Measurements from ENCODE around the gene SREBF2.

The SREBF2 gene

DNA sequence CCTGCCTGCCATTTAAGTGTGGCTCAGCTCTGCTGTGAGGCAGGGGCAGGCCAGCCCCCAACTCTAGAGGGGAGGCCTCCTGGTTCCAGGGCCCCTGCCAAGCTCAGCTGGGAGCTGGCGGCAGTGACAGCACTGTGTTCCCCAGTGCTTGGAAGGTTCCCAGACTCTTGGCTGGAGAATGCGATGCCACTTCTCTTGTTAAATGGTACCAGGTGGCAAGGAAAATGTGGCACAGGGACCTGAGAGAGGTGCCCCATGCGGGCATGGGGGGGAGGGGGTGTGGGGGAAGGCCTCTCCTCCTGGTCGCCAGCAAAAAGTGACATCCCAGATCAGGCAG, 102.1 kb downstream of the SREBF2 start:
- H3K27ac ChIP-seq (ENCODE audit: low read length): peak overlapping the region; percentile 82; the same call in 1 of the 2 replicates
- H3K9me3 ChIP-seq (ENCODE audit: insufficient read depth, low read length): no peaks in the 10 kb centered on the region
- no peak for TF ChIP-seq EZH2phosphoT487 (IDR thresholded peaks at IDR 0.05; ENCODE audit: low read depth)
- TF ChIP-seq, protein P1, sequence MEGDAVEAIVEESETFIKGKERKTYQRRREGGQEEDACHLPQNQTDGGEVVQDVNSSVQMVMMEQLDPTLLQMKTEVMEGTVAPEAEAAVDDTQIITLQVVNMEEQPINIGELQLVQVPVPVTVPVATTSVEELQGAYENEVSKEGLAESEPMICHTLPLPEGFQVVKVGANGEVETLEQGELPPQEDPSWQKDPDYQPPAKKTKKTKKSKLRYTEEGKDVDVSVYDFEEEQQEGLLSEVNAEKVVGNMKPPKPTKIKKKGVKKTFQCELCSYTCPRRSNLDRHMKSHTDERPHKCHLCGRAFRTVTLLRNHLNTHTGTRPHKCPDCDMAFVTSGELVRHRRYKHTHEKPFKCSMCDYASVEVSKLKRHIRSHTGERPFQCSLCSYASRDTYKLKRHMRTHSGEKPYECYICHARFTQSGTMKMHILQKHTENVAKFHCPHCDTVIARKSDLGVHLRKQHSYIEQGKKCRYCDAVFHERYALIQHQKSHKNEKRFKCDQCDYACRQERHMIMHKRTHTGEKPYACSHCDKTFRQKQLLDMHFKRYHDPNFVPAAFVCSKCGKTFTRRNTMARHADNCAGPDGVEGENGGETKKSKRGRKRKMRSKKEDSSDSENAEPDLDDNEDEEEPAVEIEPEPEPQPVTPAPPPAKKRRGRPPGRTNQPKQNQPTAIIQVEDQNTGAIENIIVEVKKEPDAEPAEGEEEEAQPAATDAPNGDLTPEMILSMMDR (IDR thresholded peaks at IDR 0.05; ENCODE audit: low read depth, low read length): no peak
- no peak overlapping the region for H3K4me2 ChIP-seq (ENCODE audit: low read length)
- H3K36me3 ChIP-seq (replicated peaks; ENCODE audit: low read depth, low read length): peaks cover 31% of the 10 kb centered on the region
- peaks cover 3% of the 10 kb centered on the region; the same call in 1 of the 2 replicates for H4K20me1 ChIP-seq (ENCODE audit: insufficient read depth, low read length)
- H3K27me3 ChIP-seq (ENCODE audit: low read depth, low read length): no peaks in the 10 kb centered on the region
- peaks cover 57% of the 10 kb centered on the region for H3K4me1 ChIP-seq (ENCODE audit: low read length)
- H3K79me2 ChIP-seq (ENCODE audit: low read length): peaks cover 9% of the 10 kb centered on the region
- H3K4me3 ChIP-seq (ENCODE audit: low read length): no peak overlapping the region
- no peak overlapping the region for H2AFZ ChIP-seq (ENCODE audit: low read depth, low read length)
- H3K9ac ChIP-seq (ENCODE audit: low read length): no peak overlapping the region

DNA sequence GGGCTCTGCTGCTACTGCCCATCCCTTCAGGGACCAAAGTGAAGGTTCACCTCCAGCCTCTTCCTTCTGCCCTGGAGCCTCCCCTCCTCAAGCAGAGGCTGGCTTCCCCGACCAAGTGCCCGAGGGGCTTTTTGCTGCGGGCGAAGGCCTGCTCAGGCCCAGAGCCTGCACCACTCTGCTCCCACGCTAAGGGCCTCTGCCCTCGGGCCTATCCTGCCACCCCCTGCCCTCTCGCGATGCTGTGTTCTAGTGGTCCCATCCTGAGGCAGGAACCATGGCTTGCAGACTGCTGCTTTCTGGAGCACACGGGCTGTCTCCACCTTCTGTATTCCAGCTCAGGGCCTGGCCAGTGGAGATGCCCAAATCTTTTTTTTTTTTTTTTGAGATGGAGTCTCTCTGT, 102.6 kb downstream of the SREBF2 start:
- Histone ChIP-seq H3K4me2 (ENCODE audit: low read length) (no peak overlapping the region; the same call in 1 of the 2 replicates), H3K9me3 (ENCODE audit: insufficient read depth, low read length) (no peaks in the 10 kb centered on the region), H3K9ac (ENCODE audit: low read length) (no peak overlapping the region; the same call in 1 of the 2 replicates), H3K79me2 (ENCODE audit: low read length) (peaks cover 9% of the 10 kb centered on the region), H3K27ac (ENCODE audit: low read length) (peak overlapping the region; percentile 82), H3K36me3 (replicated peaks; ENCODE audit: low read depth, low read length) (peaks cover 31% of the 10 kb centered on the region), H3K4me1 (ENCODE audit: low read length) (peaks cover 62% of the 10 kb centered on the region), H2AFZ (ENCODE audit: low read depth, low read length) (no peak overlapping the region), H3K4me3 (ENCODE audit: low read length) (no peak overlapping the region), H3K27me3 (ENCODE audit: low read depth, low read length) (no peaks in the 10 kb centered on the region), H4K20me1 (ENCODE audit: insufficient read depth, low read length) (peaks cover 3% of the 10 kb centered on the region; the same call in 1 of the 2 replicates)
- TF ChIP-seq EZH2phosphoT487 (IDR thresholded peaks at IDR 0.05; ENCODE audit: low read depth): no peak
- TF ChIP-seq, protein P1 (IDR thresholded peaks at IDR 0.05; ENCODE audit: low read depth, low read length): no peak

DNA sequence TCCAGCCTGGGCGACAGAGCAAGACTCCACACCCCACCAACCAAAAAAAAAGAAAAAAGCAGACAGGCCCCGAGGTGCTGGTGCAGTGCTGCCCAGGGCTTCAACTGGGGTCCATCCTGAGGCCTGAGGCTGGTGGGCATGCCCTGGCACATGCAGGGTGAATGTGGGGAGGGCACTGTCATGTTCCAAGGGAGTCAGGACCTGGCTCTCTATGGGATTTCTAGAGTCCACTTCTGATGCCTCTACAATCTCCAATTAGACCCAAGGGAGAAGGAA, 103.9 kb downstream of the SREBF2 start:
- Histone ChIP-seq H3K27me3 (ENCODE audit: low read depth, low read length) (no peaks in the 10 kb centered on the region), H3K4me2 (ENCODE audit: low read length) (no peak overlapping the region), H3K4me3 (ENCODE audit: low read length) (no peak overlapping the region), H2AFZ (ENCODE audit: low read depth, low read length) (no peak overlapping the region), H3K27ac (ENCODE audit: low read length) (peak overlapping the region; percentile 82), H3K79me2 (ENCODE audit: low read length) (peaks cover 15% of the 10 kb centered on the region), H3K9me3 (ENCODE audit: insufficient read depth, low read length) (no peaks in the 10 kb centered on the region), H3K9ac (ENCODE audit: low read length) (no peak overlapping the region), H4K20me1 (ENCODE audit: insufficient read depth, low read length) (peaks cover 3% of the 10 kb centered on the region; the same call in 1 of the 2 replicates), H3K36me3 (replicated peaks; ENCODE audit: low read depth, low read length) (peaks cover 36% of the 10 kb centered on the region), H3K4me1 (ENCODE audit: low read length) (peaks cover 65% of the 10 kb centered on the region)
- TF ChIP-seq, protein P1 (IDR thresholded peaks at IDR 0.05; ENCODE audit: low read depth, low read length): no peak
- TF ChIP-seq EZH2phosphoT487 (IDR thresholded peaks at IDR 0.05; ENCODE audit: low read depth): no peak

DNA sequence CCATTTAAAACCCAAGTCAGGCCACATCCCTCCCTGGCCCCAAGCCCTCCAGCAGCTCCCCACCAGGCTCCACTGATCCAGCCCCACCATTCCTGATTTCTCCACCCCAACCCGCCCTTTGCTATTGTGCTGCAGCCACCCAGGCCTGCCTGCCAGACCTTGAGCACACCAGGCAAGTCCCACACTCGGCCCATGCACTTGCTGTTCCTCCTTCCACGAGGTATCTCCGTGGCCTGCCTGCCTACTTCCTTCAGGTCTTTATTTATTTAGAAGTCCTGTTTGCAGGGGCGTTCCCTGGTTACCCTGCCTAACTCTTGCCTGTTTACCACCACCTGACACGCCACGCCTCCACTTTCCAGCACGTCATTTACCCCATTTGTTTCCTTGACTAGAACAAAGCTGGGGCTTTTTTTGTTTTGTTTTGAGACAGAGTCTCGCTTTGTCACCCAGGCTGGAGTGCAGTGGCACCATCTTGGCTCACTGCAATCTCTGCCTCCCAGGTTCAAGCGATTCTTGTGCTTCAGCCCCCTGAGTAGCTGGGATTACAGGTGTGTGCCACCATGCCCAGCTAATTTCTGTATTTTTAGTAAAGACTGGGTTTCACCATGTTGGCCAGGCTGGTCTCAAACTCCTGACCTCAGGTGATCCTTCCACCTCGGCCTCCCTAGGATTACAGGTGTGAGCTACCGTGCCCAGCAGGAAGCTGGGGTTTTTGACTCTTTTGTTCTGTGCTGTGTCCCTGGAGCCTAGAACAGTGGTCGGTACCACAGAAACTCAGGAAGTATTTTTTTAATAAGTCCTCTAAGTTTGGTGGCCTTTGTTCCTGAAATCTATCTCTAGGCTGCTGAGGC, 107.3 kb downstream of the SREBF2 start:
- peaks cover 39% of the 10 kb centered on the region for H3K79me2 ChIP-seq (ENCODE audit: low read length)
- peak overlapping the region; percentile 82 for H3K27ac ChIP-seq (ENCODE audit: low read length)
- H3K9me3 ChIP-seq (ENCODE audit: insufficient read depth, low read length): no peaks in the 10 kb centered on the region
- no peaks in the 10 kb centered on the region for H3K27me3 ChIP-seq (ENCODE audit: low read depth, low read length)
- H3K4me3 ChIP-seq (ENCODE audit: low read length): peak overlapping the region; percentile 28; the same call in 1 of the 2 replicates
- H3K4me1 ChIP-seq (ENCODE audit: low read length): peaks cover 46% of the 10 kb centered on the region
- H3K9ac ChIP-seq (ENCODE audit: low read length): peak overlapping the region; percentile 29; the same call in 1 of the 2 replicates
- TF ChIP-seq EZH2phosphoT487 (IDR thresholded peaks at IDR 0.05; ENCODE audit: low read depth): no peak
- TF ChIP-seq, protein P1 (IDR thresholded peaks at IDR 0.05; ENCODE audit: low read depth, low read length): no peak
- H4K20me1 ChIP-seq (ENCODE audit: insufficient read depth, low read length): peaks cover 3% of the 10 kb centered on the region; the same call in 1 of the 2 replicates
- H3K36me3 ChIP-seq (replicated peaks; ENCODE audit: low read depth, low read length): peaks cover 51% of the 10 kb centered on the region
- peak overlapping the region; percentile 21 for H3K4me2 ChIP-seq (ENCODE audit: low read length)
- no peak overlapping the region for H2AFZ ChIP-seq (ENCODE audit: low read depth, low read length)
